HepG2 (cell line): ENCODE results near the gene SDHD. TPM values are rescaled to one million over a fixed set of nuclear protein-coding genes. Genes with fewer than 3 reads are reported as not detected.

ENCODE experiments used
- AFF4 ChIP-seq: sonication (generic); formaldehyde crosslinking; IDR thresholded peaks from 2 replicates; pipeline ENCODE4 v1.4.0; 2020; ENCODE audit warnings: missing genetic modification reagents
- BCL6 ChIP-seq: IDR thresholded peaks from 2 replicates; pipeline ENCODE4 v1.6.1; 2016; ENCODE audit warnings: missing genetic modification reagents, missing compliant biosample characterization
- CSRNP2 ChIP-seq: sonication (generic); formaldehyde crosslinking; conservative IDR thresholded peaks from 2 replicates; pipeline ENCODE4 v1.8.0; 2022; ENCODE audit warnings: low read depth, missing genetic modification reagents
- MXI1 ChIP-seq: IDR thresholded peaks from 3 replicates; pipeline ENCODE4 v1.6.1; 2012; ENCODE audit warnings: low read depth, low read length, inconsistent platforms, borderline replicate concordance
- RERE ChIP-seq: IDR thresholded peaks from 2 replicates; pipeline ENCODE4 v1.6.1; 2016; ENCODE audit warnings: low read depth, missing genetic modification reagents, missing compliant biosample characterization
- ZBTB3 ChIP-seq: sonication (generic); formaldehyde crosslinking; IDR thresholded peaks from 2 replicates; pipeline ENCODE4 v1.4.0; 2020; ENCODE audit warnings: low read depth, mild to moderate bottlenecking, moderate library complexity, missing genetic modification reagents, borderline replicate concordance
- ZNF407 ChIP-seq: sonication (generic); formaldehyde crosslinking; IDR thresholded peaks from one replicate; pipeline ENCODE4 v1.5.1; 2020; ENCODE audit warnings: mild to moderate bottlenecking, missing genetic modification reagents; ENCODE audit errors: not compliant biosample characterization
- polyA plus RNA-seq, 8 experiments: library from polyadenylated mRNA; depleted of rRNA in 3 of 8; stranded (reverse) in 7 of 8; unstranded in 1 of 8; fragments of >200 nt; fragmentation: Illumina TruSeq in 4 of 8; extraction: Trizol in 4 of 8; gene quantifications; 2 replicates each; pipeline versions ENCODE4 v1.2.1 to v1.2.3, GENCODE V29; 2011 to 2016; ENCODE audit warnings: low read depth in 4 of 8, missing spikeins in 1 of 8, mixed read lengths in 1 of 8; ENCODE audit not compliant: insufficient read depth in 1 of 8
- total RNA-seq, 5 experiments: library from RNA; depleted of rRNA; stranded (reverse); fragments of >200 nt; fragmentation: Illumina TruSeq; extraction: Trizol; gene quantifications; 2 replicates each; pipeline ENCODE4 v1.2.3, GENCODE V29; 2016; ENCODE audit warnings: low read depth in 1 of 5

The SDHD gene
- total and polyA plus RNA-seq, 2 of the 13 experiments (the other 11 are each of a cell fraction or from before 2014, with no cell fraction given): 117 to 123 TPM

- TF ChIP-seq ZNF407 (CRISPR knock-in tag) (peak; percentile 68), RERE (no peak), CSRNP2 (CRISPR knock-in tag) (no peak), BCL6 (CRISPR knock-in tag) (peak; percentile 76), AFF4 (CRISPR knock-in tag) (no peak), ZBTB3 (CRISPR knock-in tag) (no peak; the same call in 1 of the 2 replicates), MXI1 (peak; percentile 54; the same call in 1 of the 3 replicates)
These were observed at the start of gene SDHD, which contains the start of gene TIMM8B (continued) for GRCh38 chr11:112086422-112087191.
